Neural cell (in vitro differentiated cells): Measurements from ENCODE around the gene HDAC11.

Experiments used
- RAD21 ChIP-seq: fragments of 450-650 bp; conservative IDR thresholded peaks from 2 replicates; pipeline ENCODE4 v1.6.1; 2014; ENCODE audit warnings: antibody characterized with exemption, mild to moderate bottlenecking, moderate library complexity
- TF ChIP-seq, protein P1 (sequence below): fragments of 450-650 bp; IDR thresholded peaks from 2 replicates; pipeline ENCODE4 v1.5.1; 2014; ENCODE audit warnings: antibody characterized with exemption, mild to moderate bottlenecking, moderate library complexity; ENCODE audit not compliant: poor library complexity, severe bottlenecking

- TF ChIP-seq RAD21, result no peak
- TF ChIP-seq, protein P1, sequence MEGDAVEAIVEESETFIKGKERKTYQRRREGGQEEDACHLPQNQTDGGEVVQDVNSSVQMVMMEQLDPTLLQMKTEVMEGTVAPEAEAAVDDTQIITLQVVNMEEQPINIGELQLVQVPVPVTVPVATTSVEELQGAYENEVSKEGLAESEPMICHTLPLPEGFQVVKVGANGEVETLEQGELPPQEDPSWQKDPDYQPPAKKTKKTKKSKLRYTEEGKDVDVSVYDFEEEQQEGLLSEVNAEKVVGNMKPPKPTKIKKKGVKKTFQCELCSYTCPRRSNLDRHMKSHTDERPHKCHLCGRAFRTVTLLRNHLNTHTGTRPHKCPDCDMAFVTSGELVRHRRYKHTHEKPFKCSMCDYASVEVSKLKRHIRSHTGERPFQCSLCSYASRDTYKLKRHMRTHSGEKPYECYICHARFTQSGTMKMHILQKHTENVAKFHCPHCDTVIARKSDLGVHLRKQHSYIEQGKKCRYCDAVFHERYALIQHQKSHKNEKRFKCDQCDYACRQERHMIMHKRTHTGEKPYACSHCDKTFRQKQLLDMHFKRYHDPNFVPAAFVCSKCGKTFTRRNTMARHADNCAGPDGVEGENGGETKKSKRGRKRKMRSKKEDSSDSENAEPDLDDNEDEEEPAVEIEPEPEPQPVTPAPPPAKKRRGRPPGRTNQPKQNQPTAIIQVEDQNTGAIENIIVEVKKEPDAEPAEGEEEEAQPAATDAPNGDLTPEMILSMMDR, result no peak
Observed at GRCh38 chr3:13553686-13554085, 73.6 kb downstream of the HDAC11 start.
